Measurements from ENCODE around the gene GIGYF2. TPM values are rescaled to one million over a fixed set of nuclear protein-coding genes. Genes with fewer than 3 reads are reported as not detected.

Gene GIGYF2
- polyA plus RNA-seq, 1 donor (not counting 4 experiments of a cell fraction or from before 2014, with no cell fraction given): 35.5 TPM

DNA sequence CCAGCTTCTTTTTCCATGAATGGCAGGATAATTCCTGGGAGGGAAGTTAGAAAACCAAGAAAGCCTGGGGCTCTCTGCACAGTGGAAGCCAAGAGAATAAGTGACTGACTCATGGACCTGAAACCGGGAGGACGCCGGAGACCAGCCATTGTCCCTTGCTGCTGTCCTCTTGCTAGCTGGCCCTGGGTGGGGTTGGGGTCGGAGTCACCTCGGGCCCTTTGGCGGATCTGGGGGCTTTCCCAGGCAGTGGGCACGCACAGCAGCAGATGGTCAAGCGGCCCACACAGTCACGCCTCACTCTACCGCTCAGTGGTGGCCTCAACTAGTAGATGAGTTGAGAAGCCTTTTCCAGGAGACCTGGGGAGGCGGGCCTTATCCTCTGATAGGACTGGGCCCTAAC lies 48.1 kb upstream of the GIGYF2 start:
- FAIRE-seq: no peak

DNA sequence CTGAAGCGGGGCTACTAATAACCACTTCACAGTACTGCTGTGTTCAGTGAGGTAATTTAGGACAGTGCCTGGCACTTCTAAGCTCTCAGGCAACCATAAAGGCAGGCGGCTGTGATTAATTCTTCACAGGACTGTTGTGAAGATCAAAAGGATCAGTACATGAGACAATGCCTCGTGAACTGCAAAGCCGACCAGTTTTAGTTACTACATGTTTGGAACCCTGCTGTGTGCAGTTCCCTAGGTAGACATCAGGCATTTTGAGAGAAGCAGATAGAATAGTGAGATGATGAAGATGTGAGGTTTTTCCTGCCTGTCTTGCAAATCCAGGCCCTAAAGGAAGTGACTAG lies 44.7 kb upstream of the GIGYF2 start:
- Histone ChIP-seq H3K4me1 (ENCODE audit: control insufficient read depth, extremely low read depth, insufficient read depth, low read length) (no peaks in the 10 kb centered on the region), H3K4me2 (ENCODE audit: control insufficient read depth, extremely low read depth, insufficient read depth, low read depth, low read length) (no peak overlapping the region), H3K9me3 (ENCODE audit: control insufficient read depth, low read depth, low read length) (no peaks in the 10 kb centered on the region), H3K4me3 (ENCODE audit: control insufficient read depth in 2 of 3, extremely low read depth in 1 of 3, insufficient read depth in 2 of 3, low read depth in 1 of 3, low read length in 3 of 3) (no peak overlapping the region), H3K9me1 (ENCODE audit: control insufficient read depth, extremely low read depth, insufficient read depth, low read length) (no peaks in the 10 kb centered on the region), H3K9ac (ENCODE audit: control insufficient read depth, extremely low read depth, insufficient read depth, low read length) (no peak overlapping the region), H4K20me1 (ENCODE audit: control insufficient read depth, extremely low read depth, insufficient read depth, low read length) (no peaks in the 10 kb centered on the region), H3K27ac (ENCODE audit: control insufficient read depth, insufficient read depth, low read length) (no peak overlapping the region), H3K27me3 (ENCODE audit: control insufficient read depth, extremely low read depth, insufficient read depth, low read length) (no peaks in the 10 kb centered on the region), H3K36me3 (ENCODE audit: control insufficient read depth in 2 of 2, extremely low read depth in 1 of 2, insufficient read depth in 2 of 2, low read length in 2 of 2) (no peaks in the 10 kb centered on the region), H2AFZ (ENCODE audit: control insufficient read depth, low read length) (no peak overlapping the region), H3K79me2 (ENCODE audit: control insufficient read depth, insufficient read depth, low read length) (no peaks in the 10 kb centered on the region)
- TF ChIP-seq, protein P1, sequence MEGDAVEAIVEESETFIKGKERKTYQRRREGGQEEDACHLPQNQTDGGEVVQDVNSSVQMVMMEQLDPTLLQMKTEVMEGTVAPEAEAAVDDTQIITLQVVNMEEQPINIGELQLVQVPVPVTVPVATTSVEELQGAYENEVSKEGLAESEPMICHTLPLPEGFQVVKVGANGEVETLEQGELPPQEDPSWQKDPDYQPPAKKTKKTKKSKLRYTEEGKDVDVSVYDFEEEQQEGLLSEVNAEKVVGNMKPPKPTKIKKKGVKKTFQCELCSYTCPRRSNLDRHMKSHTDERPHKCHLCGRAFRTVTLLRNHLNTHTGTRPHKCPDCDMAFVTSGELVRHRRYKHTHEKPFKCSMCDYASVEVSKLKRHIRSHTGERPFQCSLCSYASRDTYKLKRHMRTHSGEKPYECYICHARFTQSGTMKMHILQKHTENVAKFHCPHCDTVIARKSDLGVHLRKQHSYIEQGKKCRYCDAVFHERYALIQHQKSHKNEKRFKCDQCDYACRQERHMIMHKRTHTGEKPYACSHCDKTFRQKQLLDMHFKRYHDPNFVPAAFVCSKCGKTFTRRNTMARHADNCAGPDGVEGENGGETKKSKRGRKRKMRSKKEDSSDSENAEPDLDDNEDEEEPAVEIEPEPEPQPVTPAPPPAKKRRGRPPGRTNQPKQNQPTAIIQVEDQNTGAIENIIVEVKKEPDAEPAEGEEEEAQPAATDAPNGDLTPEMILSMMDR (optimal IDR thresholded peaks at IDR 0.05 in 1 of 3, IDR thresholded peaks at IDR 0.05 in 1 of 3, conservative IDR thresholded peaks at IDR 0.05 in 1 of 3; ENCODE audit: extremely low read depth in 1 of 3, insufficient read depth in 2 of 3, low read length in 3 of 3): no peak
- no peak for TF ChIP-seq EZH2 (IDR thresholded peaks at IDR 0.05; ENCODE audit: low read length)
- DNase-seq (ENCODE audit: low read depth, low spot score): no peak
- FAIRE-seq: no peak
- dilution Hi-C loops (cut with MboI; ENCODE audit: extremely low pct_ligation_motif_present, low sequenced_read_pairs): no loop called here

More for the DNA sequence above, 48.1 kb upstream of the GIGYF2 start:
- Histone ChIP-seq H4K20me1 (ENCODE audit: control insufficient read depth, extremely low read depth, insufficient read depth, low read length) (no peaks in the 10 kb centered on the region), H3K9ac (ENCODE audit: control insufficient read depth, extremely low read depth, insufficient read depth, low read length) (no peak overlapping the region), H3K9me1 (ENCODE audit: control insufficient read depth, extremely low read depth, insufficient read depth, low read length) (no peaks in the 10 kb centered on the region), H3K27ac (ENCODE audit: control insufficient read depth, insufficient read depth, low read length) (no peak overlapping the region), H3K36me3 (ENCODE audit: control insufficient read depth in 2 of 2, extremely low read depth in 1 of 2, insufficient read depth in 2 of 2, low read length in 2 of 2) (no peaks in the 10 kb centered on the region), H3K9me3 (ENCODE audit: control insufficient read depth, low read depth, low read length) (no peaks in the 10 kb centered on the region), H2AFZ (ENCODE audit: control insufficient read depth, low read length) (no peak overlapping the region), H3K79me2 (ENCODE audit: control insufficient read depth, insufficient read depth, low read length) (no peaks in the 10 kb centered on the region), H3K4me2 (ENCODE audit: control insufficient read depth, extremely low read depth, insufficient read depth, low read depth, low read length) (no peak overlapping the region), H3K4me3 (ENCODE audit: control insufficient read depth in 2 of 3, extremely low read depth in 1 of 3, insufficient read depth in 2 of 3, low read depth in 1 of 3, low read length in 3 of 3) (no peak overlapping the region), H3K4me1 (ENCODE audit: control insufficient read depth, extremely low read depth, insufficient read depth, low read length) (no peaks in the 10 kb centered on the region), H3K27me3 (ENCODE audit: control insufficient read depth, extremely low read depth, insufficient read depth, low read length) (no peaks in the 10 kb centered on the region)
- TF ChIP-seq, protein P1 (optimal IDR thresholded peaks at IDR 0.05 in 1 of 3, IDR thresholded peaks at IDR 0.05 in 1 of 3, conservative IDR thresholded peaks at IDR 0.05 in 1 of 3; ENCODE audit: extremely low read depth in 1 of 3, insufficient read depth in 2 of 3, low read length in 3 of 3): no peak
- TF ChIP-seq EZH2 (IDR thresholded peaks at IDR 0.05; ENCODE audit: low read length): no peak
- no peak for DNase-seq (ENCODE audit: low read depth, low spot score)
- dilution Hi-C loops (cut with MboI; ENCODE audit: extremely low pct_ligation_motif_present, low sequenced_read_pairs): no loop called here
